Fibroblast of skin of right quadriceps (primary cell): Measurements from ENCODE around the gene GCA.

Experiments
- DNase-seq: peaks from one replicate; pipeline ENCODE4 v3.0.0-alpha.2; 2013

The GCA gene

GRCh38 chr2:162328424-162329157, 15.3 kb upstream of the GCA start:
- DNase-seq, result no peak

GRCh38 chr2:162330881-162331280, 13.1 kb upstream of the GCA start:
- DNase-seq, result no peak

- peak; percentile 14 for DNase-seq
Measured at GRCh38 chr2:162333968-162334367, 10.0 kb upstream of the GCA start.

- DNase-seq, result no peak
Measured at GRCh38 chr2:162337868-162338267, 6.1 kb upstream of the GCA start.

DNA sequence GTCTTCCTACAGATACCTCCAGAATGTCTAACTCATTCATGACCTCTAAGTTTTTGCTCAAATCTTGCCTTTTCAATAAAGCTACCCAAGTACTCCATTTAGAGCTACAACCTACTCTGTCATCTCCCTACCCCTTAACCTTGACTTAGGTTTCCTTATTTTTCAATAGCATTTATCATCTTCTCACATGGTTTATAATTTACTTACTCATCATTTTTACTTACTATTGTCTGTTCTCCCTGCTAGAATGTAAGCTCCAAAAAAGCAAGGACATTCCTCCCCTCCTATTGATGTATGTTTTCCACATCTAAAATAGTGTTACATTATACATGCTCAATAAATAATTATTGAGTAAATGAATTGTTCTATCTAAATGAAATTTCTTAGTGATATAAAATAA, 3.1 kb upstream of the GCA start:
- no peak for DNase-seq

DNA sequence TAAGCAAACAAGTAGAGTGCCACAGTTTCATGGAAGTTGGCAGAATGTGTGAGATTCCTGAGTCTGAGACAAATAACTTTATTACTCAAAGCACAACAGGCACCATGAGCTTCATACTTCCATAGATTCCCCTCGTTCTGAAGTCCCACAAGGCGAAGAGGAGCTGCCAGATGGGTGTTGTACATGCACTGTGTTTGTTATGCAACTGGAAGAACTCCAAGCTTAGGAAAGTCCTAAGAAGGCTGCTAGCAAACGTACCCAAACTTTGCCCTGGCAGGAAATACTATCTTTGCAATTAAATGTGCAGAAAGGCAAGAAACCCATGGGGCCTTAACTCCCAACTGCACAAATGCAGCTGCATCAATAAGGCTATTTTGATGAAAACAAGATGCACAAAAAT, 1.6 kb upstream of the GCA start:
- no peak for DNase-seq

GRCh38 chr2:162342841-162343240, 1.1 kb upstream of the GCA start:
- DNase-seq, result no peak

DNA sequence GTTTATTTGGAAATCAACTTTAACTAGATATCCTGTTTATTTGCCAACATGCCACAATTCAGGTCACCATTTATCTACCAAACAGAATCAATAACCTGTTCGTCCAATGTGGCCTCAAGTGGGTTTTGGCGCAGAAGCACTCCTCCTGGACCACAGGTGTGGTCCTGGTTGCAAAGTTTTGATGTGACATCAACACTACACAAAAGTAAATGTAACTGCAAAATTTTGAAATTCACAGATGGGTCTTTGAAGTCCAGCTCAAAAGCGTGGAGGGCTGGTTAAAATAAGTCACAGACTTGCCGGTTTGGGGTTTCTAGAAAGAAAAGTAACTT, 474 bp upstream of the GCA start:
- no peak for DNase-seq

GRCh38 chr2:162344617-162344950, 652 bp downstream of the GCA start:
- no peak for DNase-seq

DNA sequence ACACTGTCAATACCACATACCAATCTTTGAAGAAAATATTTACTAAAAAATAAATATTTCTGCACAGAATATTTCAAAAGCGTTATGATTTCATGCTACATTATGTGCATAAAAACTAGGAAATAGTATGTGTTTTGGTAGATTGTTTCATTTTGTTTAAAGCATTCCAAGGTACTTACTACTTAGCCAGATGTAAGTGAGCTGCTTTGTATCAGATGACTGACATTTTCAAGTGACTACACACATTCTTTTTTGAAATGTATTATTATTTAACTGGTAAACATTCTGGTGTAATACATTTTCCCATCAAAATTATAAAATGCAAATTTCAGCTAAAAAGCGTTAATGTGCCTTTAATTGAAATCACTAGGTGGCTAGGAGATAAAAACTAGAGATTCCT, 21.5 kb downstream of the GCA start:
- DNase-seq, result no peak

DNA sequence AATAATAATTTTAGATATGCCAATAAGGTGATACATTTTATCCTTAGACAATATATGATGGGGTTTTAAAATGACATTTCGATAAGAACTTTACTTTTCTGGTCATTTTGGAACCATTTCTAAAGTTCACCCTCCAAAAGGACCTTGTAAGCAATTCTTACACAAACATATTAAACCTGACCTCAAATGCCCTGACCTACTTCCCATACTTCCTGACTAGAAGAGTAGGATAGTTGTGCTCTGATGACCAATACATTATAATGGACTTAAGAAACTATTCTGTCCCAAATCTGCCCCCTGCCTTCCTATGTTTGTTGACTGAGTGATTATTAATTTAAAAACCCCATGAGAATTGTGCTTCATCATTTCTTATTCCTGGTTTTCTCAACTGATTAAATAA, 24.6 kb downstream of the GCA start:
- no peak for DNase-seq

- peak; percentile 5 for DNase-seq
Measured at GRCh38 chr2:162369551-162369950, 25.6 kb downstream of the GCA start.

GRCh38 chr2:162370931-162371330, 27.0 kb downstream of the GCA start:
- DNase-seq, result peak; percentile 14

- DNase-seq, result no peak
Measured at GRCh38 chr2:162372818-162373217, 28.9 kb downstream of the GCA start.

- DNase-seq, result no peak
Measured at GRCh38 chr2:162379719-162380580, 36.0 kb downstream of the GCA start.

DNA sequence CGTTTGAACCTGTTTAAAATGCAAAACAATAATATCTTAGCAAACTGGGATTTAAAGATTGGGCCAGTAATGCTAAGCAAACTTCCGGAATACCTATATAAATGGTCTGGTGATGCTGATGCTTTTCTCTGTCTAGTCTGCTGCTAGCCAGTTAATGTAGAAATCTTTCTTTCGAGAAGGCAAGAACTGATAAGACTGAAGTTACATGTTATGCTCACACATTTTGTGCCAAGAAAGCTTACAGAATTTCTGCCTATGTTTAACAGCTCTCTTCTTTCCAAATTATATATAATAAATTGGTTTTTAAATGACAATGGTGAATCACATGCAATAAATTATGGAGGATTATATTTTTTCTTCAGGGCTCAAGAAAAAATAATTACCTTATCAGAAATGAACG, 37.9 kb downstream of the GCA start:
- no peak for DNase-seq

- DNase-seq, result peak; percentile 7
Measured at GRCh38 chr2:162382278-162382677, 38.3 kb downstream of the GCA start.

- no peak for DNase-seq
Measured at GRCh38 chr2:162385536-162385935, 41.6 kb downstream of the GCA start.

GRCh38 chr2:162390801-162391200, 46.9 kb downstream of the GCA start:
- DNase-seq, result no peak

DNA sequence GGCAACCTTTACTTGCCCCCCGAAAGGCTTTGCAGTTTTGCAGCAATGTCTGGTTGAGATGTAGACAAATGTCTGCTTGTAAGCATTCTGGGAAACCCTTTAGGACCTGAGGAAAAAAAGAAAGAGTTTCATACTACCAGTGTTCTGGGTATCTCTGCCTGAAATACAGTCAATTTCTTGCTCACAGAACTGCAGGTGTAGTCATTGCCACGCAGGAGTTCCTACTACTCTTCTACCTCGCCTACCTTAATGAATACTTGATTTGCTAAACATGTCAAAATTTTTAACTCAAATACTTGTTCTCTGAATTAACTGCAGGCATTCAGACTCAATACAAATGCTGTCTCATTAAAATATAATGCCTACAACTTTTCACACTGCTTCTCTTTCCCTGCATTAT, 56.4 kb downstream of the GCA start:
- DNase-seq, result no peak

DNA sequence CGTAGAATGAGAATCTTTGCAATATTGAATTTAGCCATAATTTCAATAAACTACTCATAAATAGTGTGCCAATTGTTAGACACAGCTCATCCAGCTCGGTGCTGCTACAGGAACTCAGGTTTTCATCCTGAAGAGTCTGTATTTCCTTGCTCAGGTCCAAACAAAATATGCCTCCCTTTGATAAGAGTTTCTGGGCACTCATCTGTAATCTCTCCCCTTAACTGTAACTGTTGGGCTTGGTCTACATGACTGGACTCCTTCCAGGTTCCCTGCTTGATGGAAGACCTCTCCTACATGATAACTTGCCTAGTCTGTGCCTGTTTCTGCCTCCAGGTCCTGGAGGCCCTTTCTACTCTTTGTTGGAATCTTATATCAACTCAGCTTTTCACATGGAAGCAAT, 57.9 kb downstream of the GCA start:
- DNase-seq, result no peak

GRCh38 chr2:162403884-162404283, 60.0 kb downstream of the GCA start:
- peak; percentile 49 for DNase-seq
